ENCODE results near the gene MOXD1.

The MOXD1 gene

DNA sequence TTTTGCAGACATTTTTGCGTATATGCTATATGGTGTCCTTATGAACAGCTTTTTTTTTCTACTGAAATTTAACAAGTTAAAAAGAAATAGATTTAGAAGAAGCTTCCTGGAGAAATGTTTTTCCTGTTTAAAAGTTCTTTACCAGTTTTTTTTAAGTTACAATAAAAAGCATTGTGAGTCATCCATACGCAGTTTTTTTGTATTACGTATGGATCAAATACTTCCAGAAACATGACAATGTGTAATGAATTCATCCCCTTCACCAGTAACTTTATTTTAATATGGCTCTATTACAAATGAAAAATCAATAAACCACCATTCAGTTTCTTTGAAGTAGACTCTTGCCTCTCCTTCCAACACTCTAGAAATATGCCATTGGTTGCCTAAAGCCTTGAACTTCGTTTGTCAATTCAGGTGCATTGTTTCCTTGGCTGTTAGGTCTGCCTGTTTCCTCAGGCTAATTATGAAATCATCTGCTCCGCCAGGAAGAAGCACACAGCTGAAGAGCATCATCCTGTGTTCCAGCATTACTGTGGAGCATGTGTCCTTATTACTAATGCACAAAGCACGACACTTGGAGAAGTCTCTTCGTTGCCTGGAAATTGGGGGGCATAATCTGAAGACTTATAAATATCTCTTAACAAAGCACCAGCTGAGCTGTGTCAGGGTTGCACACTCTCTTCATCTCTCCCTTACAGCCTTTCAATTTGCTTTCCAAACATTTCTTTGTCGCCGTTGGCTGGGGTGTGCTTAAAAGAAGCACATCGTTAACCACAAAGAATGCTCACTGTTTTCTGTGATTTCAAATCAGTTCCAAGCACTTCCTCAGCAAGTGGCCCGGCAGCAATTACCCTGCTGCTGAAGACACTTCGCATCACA is 9.6 kb downstream of the MOXD1 start:
- peak overlapping the region in 1 of 2 donors; percentile 8 for H3K4me3 ChIP-seq (replicated peaks in 1 of 2; ENCODE audit: low read depth in 2 of 2, low read length in 2 of 2)
- peak; percentile 90 to 95 for DNase-seq (ENCODE audit: low read depth in 2 of 2)
- TF ChIP-seq, protein P1, sequence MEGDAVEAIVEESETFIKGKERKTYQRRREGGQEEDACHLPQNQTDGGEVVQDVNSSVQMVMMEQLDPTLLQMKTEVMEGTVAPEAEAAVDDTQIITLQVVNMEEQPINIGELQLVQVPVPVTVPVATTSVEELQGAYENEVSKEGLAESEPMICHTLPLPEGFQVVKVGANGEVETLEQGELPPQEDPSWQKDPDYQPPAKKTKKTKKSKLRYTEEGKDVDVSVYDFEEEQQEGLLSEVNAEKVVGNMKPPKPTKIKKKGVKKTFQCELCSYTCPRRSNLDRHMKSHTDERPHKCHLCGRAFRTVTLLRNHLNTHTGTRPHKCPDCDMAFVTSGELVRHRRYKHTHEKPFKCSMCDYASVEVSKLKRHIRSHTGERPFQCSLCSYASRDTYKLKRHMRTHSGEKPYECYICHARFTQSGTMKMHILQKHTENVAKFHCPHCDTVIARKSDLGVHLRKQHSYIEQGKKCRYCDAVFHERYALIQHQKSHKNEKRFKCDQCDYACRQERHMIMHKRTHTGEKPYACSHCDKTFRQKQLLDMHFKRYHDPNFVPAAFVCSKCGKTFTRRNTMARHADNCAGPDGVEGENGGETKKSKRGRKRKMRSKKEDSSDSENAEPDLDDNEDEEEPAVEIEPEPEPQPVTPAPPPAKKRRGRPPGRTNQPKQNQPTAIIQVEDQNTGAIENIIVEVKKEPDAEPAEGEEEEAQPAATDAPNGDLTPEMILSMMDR (IDR thresholded peaks at IDR 0.05; ENCODE audit: low read depth, low read length) = no peak

DNA sequence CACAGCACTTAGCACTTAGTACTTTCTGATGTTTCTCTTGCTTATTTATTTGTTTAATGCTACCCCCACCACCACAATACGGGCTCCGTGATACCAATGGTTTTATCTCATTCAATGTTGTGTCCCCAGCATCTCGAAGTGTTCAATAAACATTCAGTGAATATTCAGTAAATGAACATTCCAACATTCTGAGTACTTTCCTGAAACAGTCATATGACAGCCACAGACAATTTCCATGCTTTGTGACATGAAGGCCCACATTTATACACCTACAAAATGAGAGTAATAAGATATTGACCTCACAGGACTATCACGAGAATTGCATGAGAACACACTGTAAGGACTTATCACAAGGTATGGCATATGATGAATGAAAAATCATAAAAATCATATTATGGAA is 10.8 kb downstream of the MOXD1 start:
- no peak overlapping the region for H3K4me3 ChIP-seq (replicated peaks in 1 of 2; ENCODE audit: low read depth in 2 of 2, low read length in 2 of 2)
- TF ChIP-seq, protein P1 (IDR thresholded peaks at IDR 0.05; ENCODE audit: low read depth, low read length) = no peak
- DNase-seq (ENCODE audit: low read depth in 2 of 2) = no peak

DNA sequence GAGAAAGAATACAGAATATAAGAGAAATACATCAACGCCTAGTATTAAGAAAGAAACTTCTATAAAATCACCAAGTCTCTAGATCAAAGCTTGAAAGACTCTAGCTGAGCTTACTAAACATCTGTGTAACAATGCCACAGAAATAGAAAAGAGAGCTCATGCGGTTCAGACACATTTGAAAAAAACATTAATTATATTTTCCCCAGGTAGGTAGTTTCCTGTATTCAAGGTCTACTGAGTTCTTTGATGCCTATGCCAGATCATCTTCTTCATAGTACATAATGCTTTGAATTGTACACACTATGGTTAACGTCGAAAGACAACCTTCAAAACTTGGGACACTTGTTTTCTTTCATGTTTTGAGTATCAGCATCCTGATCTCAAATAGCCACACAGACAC is 11.3 kb downstream of the MOXD1 start:
- TF ChIP-seq, protein P1 (IDR thresholded peaks at IDR 0.05; ENCODE audit: low read depth, low read length) = no peak
- H3K4me3 ChIP-seq (replicated peaks in 1 of 2; ENCODE audit: low read depth in 2 of 2, low read length in 2 of 2) = no peak overlapping the region

DNA sequence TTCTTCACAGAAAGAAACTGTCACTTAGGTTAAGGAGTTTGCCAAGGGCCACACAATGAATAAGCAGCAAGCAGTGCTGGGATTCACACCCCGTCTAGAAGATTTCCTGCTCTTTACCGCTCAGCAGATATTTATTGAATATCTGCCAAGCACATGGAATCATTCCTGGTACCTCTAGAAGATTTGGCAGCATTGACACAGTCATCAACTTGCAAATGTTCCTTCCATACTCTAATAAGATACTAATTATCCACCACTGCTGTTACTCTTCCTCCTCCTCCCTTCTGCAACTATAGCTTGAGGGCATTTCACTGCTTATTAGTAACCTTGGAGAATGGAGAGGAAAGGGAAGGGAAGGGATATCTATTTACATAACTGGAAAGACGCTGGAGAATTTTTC is 13.0 kb downstream of the MOXD1 start:
- peak in 1 of 2 donors; percentile 43 for DNase-seq (ENCODE audit: low read depth in 2 of 2)
- no peak overlapping the region for H3K4me3 ChIP-seq (replicated peaks in 1 of 2; ENCODE audit: low read depth in 2 of 2, low read length in 2 of 2)
- TF ChIP-seq, protein P1 (IDR thresholded peaks at IDR 0.05; ENCODE audit: low read depth, low read length) = no peak

More for the DNA sequence above, 11.3 kb downstream of the MOXD1 start:
- no peak for DNase-seq (ENCODE audit: low read depth in 2 of 2)

DNA sequence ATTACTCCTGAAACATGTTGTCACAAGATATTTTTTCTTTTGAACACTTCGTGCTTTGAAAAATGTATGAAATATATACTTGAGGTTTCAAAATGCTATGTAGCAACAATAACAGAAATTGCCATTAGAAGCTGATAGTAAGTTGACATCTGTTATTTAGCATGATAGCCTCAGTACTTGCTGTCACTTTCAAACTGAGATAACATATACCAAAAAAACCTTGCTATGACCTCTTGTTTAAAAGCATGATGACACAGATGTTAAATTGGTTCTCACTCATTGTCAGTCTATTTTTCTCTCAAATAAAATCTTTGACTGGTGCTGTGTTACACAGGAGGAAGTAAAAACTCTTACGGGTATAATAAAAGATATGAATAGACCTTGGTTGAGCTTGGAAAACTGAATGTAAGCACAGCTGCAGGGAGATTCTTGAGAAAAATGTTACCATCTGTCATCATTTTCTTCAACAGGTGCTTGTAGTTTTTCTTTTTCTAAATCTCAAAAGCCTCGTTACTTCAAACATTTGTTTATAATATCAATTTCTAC is 18.6 kb downstream of the MOXD1 start:
- H3K4me3 ChIP-seq (replicated peaks in 1 of 2; ENCODE audit: low read depth in 2 of 2, low read length in 2 of 2) = no peak overlapping the region
- DNase-seq (ENCODE audit: low read depth in 2 of 2) = no peak
- TF ChIP-seq, protein P1 (IDR thresholded peaks at IDR 0.05; ENCODE audit: low read depth, low read length) = no peak

DNA sequence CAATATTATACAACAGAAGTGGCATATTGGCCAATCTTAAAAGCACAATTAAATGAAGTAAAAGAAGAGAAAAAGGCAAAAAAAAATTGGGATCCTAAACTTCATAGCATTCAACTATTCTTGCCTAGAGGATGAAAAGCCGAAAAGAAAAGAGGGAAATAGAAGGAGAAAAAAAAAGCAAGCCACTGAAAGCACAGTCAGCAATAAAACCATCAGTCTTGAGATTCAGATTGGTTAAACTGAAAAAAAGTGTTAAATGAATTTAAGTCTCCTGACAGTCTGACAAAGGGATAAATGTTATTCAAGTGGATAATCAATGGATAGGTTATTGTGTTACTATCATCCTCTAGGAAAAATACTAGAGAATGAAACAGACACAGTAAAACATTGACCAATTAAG is 19.9 kb downstream of the MOXD1 start:
- DNase-seq (ENCODE audit: low read depth in 2 of 2) = no peak
- TF ChIP-seq, protein P1 (IDR thresholded peaks at IDR 0.05; ENCODE audit: low read depth, low read length) = no peak
- no peak overlapping the region for H3K4me3 ChIP-seq (replicated peaks in 1 of 2; ENCODE audit: low read depth in 2 of 2, low read length in 2 of 2)
